GM12801 (cell line): Measurements from ENCODE around the gene CUBN.

Source experiments
- CTCF ChIP-seq: IDR thresholded peaks from one replicate; pipeline ENCODE4 v1.5.1; 2011; ENCODE audit warnings: control low read depth; ENCODE audit not compliant: insufficient read length; ENCODE audit errors: extremely low read depth

Gene CUBN

GRCh38 chr10:17047908-17048307 is 81.7 kb downstream of the CUBN start:
- no peak for TF ChIP-seq CTCF

GRCh38 chr10:17046989-17047388 is 82.6 kb downstream of the CUBN start:
- TF ChIP-seq CTCF = no peak

GRCh38 chr10:17043586-17043985 is 86.0 kb downstream of the CUBN start:
- TF ChIP-seq CTCF = no peak

GRCh38 chr10:17041626-17042520 is 87.7 kb downstream of the CUBN start:
- no peak for TF ChIP-seq CTCF

GRCh38 chr10:17038627-17039026 is 91.0 kb downstream of the CUBN start:
- no peak for TF ChIP-seq CTCF

- no peak for TF ChIP-seq CTCF
Observed at GRCh38 chr10:17037910-17038309, 91.7 kb downstream of the CUBN start.

- no peak for TF ChIP-seq CTCF
Observed at GRCh38 chr10:17035446-17035845, 94.2 kb downstream of the CUBN start.
